ENCODE measurements around the gene DNM3. TPM values are rescaled to one million over a fixed set of nuclear protein-coding genes. Genes with fewer than 3 reads are reported as not detected.

DNM3 gene
- total and polyA plus RNA-seq, 10 of the 15 experiments (the other 5 are each of a cell fraction or from before 2014, with no cell fraction given), result 0.03 to 1.5 (median 0.08) TPM; not detected in 3

DNA sequence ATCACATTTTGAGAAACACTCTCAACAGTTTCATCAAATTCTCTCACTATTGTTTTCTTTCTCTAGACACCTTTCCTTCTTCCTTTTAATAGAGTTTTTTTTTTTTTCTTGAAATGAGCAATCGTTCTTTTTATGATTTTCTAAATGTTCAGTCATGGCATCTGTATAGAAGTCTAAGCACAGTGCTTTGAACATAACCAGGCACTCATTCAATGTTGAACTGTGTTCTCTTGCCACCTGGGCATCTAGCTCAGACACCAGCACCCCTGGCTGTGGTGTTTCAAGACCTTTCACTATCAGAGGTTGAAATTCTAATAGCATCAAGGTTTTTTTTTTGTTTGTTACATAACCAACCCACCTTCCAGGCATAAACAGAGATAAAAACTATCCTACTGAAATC lies 96.6 kb downstream of the DNM3 start (continued):
- TF ChIP-seq, protein P1, sequence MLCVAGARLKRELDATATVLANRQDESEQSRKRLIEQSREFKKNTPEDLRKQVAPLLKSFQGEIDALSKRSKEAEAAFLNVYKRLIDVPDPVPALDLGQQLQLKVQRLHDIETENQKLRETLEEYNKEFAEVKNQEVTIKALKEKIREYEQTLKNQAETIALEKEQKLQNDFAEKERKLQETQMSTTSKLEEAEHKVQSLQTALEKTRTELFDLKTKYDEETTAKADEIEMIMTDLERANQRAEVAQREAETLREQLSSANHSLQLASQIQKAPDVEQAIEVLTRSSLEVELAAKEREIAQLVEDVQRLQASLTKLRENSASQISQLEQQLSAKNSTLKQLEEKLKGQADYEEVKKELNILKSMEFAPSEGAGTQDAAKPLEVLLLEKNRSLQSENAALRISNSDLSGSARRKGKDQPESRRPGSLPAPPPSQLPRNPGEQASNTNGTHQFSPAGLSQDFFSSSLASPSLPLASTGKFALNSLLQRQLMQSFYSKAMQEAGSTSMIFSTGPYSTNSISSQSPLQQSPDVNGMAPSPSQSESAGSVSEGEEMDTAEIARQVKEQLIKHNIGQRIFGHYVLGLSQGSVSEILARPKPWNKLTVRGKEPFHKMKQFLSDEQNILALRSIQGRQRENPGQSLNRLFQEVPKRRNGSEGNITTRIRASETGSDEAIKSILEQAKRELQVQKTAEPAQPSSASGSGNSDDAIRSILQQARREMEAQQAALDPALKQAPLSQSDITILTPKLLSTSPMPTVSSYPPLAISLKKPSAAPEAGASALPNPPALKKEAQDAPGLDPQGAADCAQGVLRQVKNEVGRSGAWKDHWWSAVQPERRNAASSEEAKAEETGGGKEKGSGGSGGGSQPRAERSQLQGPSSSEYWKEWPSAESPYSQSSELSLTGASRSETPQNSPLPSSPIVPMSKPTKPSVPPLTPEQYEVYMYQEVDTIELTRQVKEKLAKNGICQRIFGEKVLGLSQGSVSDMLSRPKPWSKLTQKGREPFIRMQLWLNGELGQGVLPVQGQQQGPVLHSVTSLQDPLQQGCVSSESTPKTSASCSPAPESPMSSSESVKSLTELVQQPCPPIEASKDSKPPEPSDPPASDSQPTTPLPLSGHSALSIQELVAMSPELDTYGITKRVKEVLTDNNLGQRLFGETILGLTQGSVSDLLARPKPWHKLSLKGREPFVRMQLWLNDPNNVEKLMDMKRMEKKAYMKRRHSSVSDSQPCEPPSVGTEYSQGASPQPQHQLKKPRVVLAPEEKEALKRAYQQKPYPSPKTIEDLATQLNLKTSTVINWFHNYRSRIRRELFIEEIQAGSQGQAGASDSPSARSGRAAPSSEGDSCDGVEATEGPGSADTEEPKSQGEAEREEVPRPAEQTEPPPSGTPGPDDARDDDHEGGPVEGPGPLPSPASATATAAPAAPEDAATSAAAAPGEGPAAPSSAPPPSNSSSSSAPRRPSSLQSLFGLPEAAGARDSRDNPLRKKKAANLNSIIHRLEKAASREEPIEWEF (IDR thresholded peaks at IDR 0.05; ENCODE audit: insufficient replicate concordance, low read depth, low read length), result no peak
- TF ChIP-seq GATAD2B (conservative IDR thresholded peaks at IDR 0.05; ENCODE audit: low read depth), result no peak
- TF ChIP-seq RUNX3 (IDR thresholded peaks at IDR 0.05; ENCODE audit: low read length), result no peak
- TF ChIP-seq, protein P2, sequence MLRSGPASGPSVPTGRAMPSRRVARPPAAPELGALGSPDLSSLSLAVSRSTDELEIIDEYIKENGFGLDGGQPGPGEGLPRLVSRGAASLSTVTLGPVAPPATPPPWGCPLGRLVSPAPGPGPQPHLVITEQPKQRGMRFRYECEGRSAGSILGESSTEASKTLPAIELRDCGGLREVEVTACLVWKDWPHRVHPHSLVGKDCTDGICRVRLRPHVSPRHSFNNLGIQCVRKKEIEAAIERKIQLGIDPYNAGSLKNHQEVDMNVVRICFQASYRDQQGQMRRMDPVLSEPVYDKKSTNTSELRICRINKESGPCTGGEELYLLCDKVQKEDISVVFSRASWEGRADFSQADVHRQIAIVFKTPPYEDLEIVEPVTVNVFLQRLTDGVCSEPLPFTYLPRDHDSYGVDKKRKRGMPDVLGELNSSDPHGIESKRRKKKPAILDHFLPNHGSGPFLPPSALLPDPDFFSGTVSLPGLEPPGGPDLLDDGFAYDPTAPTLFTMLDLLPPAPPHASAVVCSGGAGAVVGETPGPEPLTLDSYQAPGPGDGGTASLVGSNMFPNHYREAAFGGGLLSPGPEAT (IDR thresholded peaks at IDR 0.05; ENCODE audit: low read depth), result no peak

DNA sequence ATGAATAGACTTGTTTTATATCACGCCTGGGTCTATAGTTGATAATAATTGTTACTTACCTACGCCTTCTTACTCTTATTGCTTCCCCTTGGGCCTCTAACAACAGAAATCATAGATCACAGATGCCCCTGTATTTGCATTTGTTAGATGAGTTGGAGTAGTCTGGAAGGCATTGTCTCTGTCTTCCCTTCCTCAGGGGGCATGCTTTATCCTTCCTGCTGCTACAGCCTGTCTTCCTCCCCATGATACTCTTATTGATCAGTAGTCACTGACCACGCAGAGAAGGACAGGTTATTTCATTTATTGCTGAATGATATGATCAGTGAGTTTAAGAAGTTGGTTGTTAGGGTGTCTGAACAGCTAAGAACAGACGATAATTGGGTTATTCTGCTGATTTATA lies 98.4 kb downstream of the DNM3 start:
- H2AFZ ChIP-seq (ENCODE audit: control insufficient read depth, low read depth, low read length), result no peak overlapping the region
- DNase-seq (ENCODE audit: low read depth, low spot score) (no peak), ATAC-seq (no peak), FAIRE-seq (no peak)
- SMC1A ChIA-PET (ENCODE audit: uncharacterized antibody, unreplicated experiment), result no interaction called here
- in situ Hi-C loops (cut with MboI), result no loop called here
- no peaks in the 10 kb centered on the region for H3K36me3 ChIP-seq (ENCODE audit: control insufficient read depth in 2 of 2, insufficient read depth in 2 of 2, low read length in 1 of 2)
- POLR2A ChIA-PET, result no interaction called here
- H3K27me3 ChIP-seq (replicated peaks in 1 of 2; ENCODE audit: control insufficient read depth in 2 of 2, insufficient read depth in 2 of 2, low read length in 1 of 2), result no peaks in the 10 kb centered on the region; a peak in 1 of 4 replicates
- CTCF ChIA-PET, result no interaction called here
- H3K4me2 ChIP-seq (ENCODE audit: control insufficient read depth, insufficient read depth), result no peak overlapping the region
- RAD21 ChIA-PET (ENCODE audit: unreplicated experiment), result no interaction called here
- no peaks in the 10 kb centered on the region for H3K9me3 ChIP-seq (replicated peaks; ENCODE audit: control insufficient read depth, insufficient read depth, low read length)
- BruUV-seq (replicated peaks), result no TSS peak
- intact Hi-C loops (cut with micrococcal nuclease; ENCODE audit: unreplicated experiment), result no loop called here
- H3K79me2 ChIP-seq (ENCODE audit: control insufficient read depth, insufficient read depth, low read length), result no peaks in the 10 kb centered on the region
- no peaks in the 10 kb centered on the region for H4K20me1 ChIP-seq (ENCODE audit: control insufficient read depth, insufficient read depth)
- no peaks in the 10 kb centered on the region for H3K4me1 ChIP-seq (ENCODE audit: control insufficient read depth, insufficient read depth, low read length)
- WGBS (ENCODE audit: insufficient coverage, insufficient replicate concordance, low lambda C conversion rate, missing lambda C conversion rate), result 9% methylated on average over 4 of the region's 4 CpGs
- no peak overlapping the region for H3K9ac ChIP-seq (ENCODE audit: control insufficient read depth, insufficient read depth, low read length)
- TF ChIP-seq MEF2B (IDR thresholded peaks at IDR 0.05; ENCODE audit: partially characterized antibody, poor library complexity, severe bottlenecking), result no peak
- no peak for TF ChIP-seq BCL11A (IDR thresholded peaks at IDR 0.05; ENCODE audit: low read depth, low read length)
- no peak for TF ChIP-seq FOXM1 (IDR thresholded peaks at IDR 0.05; ENCODE audit: low read depth, low read length)
- no peak for TF ChIP-seq CREM (IDR thresholded peaks at IDR 0.05; ENCODE audit: low read depth)
- TF ChIP-seq, protein P2 (IDR thresholded peaks at IDR 0.05; ENCODE audit: low read depth), result no peak
- TF ChIP-seq, protein P3, sequence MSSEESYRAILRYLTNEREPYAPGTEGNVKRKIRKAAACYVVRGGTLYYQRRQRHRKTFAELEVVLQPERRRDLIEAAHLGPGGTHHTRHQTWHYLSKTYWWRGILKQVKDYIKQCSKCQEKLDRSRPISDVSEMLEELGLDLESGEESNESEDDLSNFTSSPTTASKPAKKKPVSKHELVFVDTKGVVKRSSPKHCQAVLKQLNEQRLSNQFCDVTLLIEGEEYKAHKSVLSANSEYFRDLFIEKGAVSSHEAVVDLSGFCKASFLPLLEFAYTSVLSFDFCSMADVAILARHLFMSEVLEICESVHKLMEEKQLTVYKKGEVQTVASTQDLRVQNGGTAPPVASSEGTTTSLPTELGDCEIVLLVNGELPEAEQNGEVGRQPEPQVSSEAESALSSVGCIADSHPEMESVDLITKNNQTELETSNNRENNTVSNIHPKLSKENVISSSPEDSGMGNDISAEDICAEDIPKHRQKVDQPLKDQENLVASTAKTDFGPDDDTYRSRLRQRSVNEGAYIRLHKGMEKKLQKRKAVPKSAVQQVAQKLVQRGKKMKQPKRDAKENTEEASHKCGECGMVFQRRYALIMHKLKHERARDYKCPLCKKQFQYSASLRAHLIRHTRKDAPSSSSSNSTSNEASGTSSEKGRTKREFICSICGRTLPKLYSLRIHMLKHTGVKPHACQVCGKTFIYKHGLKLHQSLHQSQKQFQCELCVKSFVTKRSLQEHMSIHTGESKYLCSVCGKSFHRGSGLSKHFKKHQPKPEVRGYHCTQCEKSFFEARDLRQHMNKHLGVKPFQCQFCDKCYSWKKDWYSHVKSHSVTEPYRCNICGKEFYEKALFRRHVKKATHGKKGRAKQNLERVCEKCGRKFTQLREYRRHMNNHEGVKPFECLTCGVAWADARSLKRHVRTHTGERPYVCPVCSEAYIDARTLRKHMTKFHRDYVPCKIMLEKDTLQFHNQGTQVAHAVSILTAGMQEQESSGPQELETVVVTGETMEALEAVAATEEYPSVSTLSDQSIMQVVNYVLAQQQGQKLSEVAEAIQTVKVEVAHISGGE (CRISPR knock-in tag; IDR thresholded peaks at IDR 0.05), result no peak
- no peak for TF ChIP-seq HCFC1 (IDR thresholded peaks at IDR 0.05; ENCODE audit: low read length)
- no peak for TF ChIP-seq RUNX3 (IDR thresholded peaks at IDR 0.05; ENCODE audit: low read length)
- H3K4me3 ChIP-seq, result no peak overlapping the region
- H3K27ac ChIP-seq (ENCODE audit: control insufficient read depth, insufficient read depth), result no peak overlapping the region

Data from GM12878 (cell line).